Uterus (tissue), 4 donors: Measurements from ENCODE around the gene NOS1AP. TPM values are rescaled to one million over a fixed set of nuclear protein-coding genes. Genes with fewer than 3 reads are reported as not detected.

Source experiments
- DNase-seq, 2 donors: peaks; one replicate each; pipeline ENCODE4 v3.0.0-alpha.2; 2019 to 2020
- H3K27ac ChIP-seq, 2 donors: fragments of 200-600 bp; sonication (generic); 1 replicate in 1 of 2; 2 replicates in 1 of 2; pipeline ENCODE4 v1.5.1; 2016 to 2018
- H3K27me3 ChIP-seq, 2 donors: fragments of 200-600 bp; sonication (generic); one replicate each; pipeline ENCODE4 v1.5.1; 2018 to 2019; ENCODE audit warnings: control low read depth in 1 of 2
- H3K36me3 ChIP-seq, 2 donors: fragments of 200-600 bp; sonication (generic); one replicate each; pipeline ENCODE4 v1.5.1; 2019; ENCODE audit warnings: control low read depth in 1 of 2
- H3K4me1 ChIP-seq, 2 donors: fragments of 200-600 bp; sonication (generic); one replicate each; pipeline ENCODE4 v1.5.1; 2018 to 2019; ENCODE audit warnings: control low read depth in 1 of 2
- H3K4me3 ChIP-seq, 2 donors: fragments of 200-600 bp; sonication (generic); 1 replicate in 1 of 2; 2 replicates in 1 of 2; pipeline ENCODE4 v1.5.1; 2018 to 2019; ENCODE audit warnings: mild to moderate bottlenecking in 1 of 2
- H3K9me3 ChIP-seq, 2 donors: fragments of 200-600 bp; sonication (generic); one replicate each; pipeline ENCODE4 v1.5.1; 2019; ENCODE audit warnings: control low read depth in 1 of 2
- POLR2A ChIP-seq, 2 donors: fragments of 450-650 bp; IDR thresholded peaks; one replicate each; pipeline ENCODE4 v1.6.1; 2016; ENCODE audit warnings: antibody characterized with exemption in 2 of 2, mild to moderate bottlenecking in 1 of 2, moderate library complexity in 1 of 2
- intact Hi-C: fragments of 100-400 bp; cut with DNase I; formaldehyde crosslinking; loops from one replicate; pipeline ENCODE4 v1.15.1; 2023; ENCODE audit warnings: low total_unique reads
- total RNA-seq, 4 donors: library from RNA; depleted of rRNA in 3 of 4; stranded (reverse); fragments of >200 nt in 3 of 4; gene quantifications; one replicate each; pipeline versions ENCODE4 v1.1.0 to v1.2.4, GENCODE V29; 2014 to 2023
- TF ChIP-seq, protein P1 (sequence below), 4 experiments: fragments of 200-600 bp in 2 of 4; fragments of 450-650 bp in 2 of 4; sonication (generic) in 2 of 4; IDR thresholded peaks; one replicate each; pipeline ENCODE4 v1.5.1; 2016 to 2019; ENCODE audit warnings: antibody characterized with exemption in 4 of 4, mild to moderate bottlenecking in 2 of 4, moderate library complexity in 1 of 4
- donor health status: DM: yes; HTN: yes; CAD: no.

NOS1AP gene
- total RNA-seq, 4 donors from 2014 or later = under 0.01 to 5.3 (median 1.9) TPM; not detected in 1

DNA sequence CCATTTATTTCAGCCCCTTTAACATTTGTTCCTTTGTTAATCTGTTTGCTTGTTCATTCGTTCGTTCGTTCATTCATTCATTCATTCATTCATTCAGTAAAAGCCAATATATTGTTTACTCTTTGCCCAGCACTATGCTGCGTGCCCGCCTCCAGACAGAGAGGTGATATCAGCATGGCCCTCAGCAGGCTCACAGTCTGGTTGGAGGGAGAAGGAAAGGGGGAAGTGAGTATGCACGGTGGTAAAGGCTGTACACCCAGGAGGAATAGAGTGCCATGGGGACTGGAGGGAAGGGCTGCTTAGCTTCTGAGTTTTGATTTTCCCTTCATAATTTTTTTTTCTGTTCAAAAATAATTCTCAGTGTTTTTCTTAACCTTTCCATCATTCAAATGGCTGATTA is 144.7 kb downstream of the NOS1AP start:
- Histone ChIP-seq H3K4me1 (no peaks in the 10 kb centered on the region), H3K4me3 (no peak overlapping the region), H3K9me3 (no peaks in the 10 kb centered on the region), H3K27me3 (no peaks in the 10 kb centered on the region), H3K36me3 (no peaks in the 10 kb centered on the region), H3K27ac (peak overlapping the region in 1 of 2 donors; percentile 42)
- DNase-seq = no peak
- TF ChIP-seq, protein P1, sequence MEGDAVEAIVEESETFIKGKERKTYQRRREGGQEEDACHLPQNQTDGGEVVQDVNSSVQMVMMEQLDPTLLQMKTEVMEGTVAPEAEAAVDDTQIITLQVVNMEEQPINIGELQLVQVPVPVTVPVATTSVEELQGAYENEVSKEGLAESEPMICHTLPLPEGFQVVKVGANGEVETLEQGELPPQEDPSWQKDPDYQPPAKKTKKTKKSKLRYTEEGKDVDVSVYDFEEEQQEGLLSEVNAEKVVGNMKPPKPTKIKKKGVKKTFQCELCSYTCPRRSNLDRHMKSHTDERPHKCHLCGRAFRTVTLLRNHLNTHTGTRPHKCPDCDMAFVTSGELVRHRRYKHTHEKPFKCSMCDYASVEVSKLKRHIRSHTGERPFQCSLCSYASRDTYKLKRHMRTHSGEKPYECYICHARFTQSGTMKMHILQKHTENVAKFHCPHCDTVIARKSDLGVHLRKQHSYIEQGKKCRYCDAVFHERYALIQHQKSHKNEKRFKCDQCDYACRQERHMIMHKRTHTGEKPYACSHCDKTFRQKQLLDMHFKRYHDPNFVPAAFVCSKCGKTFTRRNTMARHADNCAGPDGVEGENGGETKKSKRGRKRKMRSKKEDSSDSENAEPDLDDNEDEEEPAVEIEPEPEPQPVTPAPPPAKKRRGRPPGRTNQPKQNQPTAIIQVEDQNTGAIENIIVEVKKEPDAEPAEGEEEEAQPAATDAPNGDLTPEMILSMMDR (IDR thresholded peaks at IDR 0.05) = no peak
- no peak for TF ChIP-seq POLR2A (IDR thresholded peaks at IDR 0.05)
- intact Hi-C loops = no loop called here

DNA sequence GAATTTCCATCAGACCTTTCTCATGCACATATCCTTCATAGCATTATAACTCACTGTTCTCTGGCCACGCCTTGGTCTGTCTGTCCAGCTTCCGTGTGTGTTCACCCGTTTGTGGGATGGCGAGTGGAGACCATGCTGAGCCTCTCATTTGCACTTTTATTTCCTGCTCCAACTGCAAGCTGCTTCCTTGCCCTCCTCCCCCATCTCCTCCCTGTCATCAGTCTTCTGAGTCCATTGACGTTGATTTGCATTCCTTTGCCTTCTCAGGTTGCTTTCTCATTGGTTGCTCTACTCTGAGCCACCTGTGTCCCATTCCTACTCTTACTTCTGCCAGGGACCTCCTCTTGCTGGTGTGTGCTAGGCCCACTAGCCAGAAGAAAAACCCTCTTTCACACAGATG is 146.4 kb downstream of the NOS1AP start:
- Histone ChIP-seq H3K27me3 (no peaks in the 10 kb centered on the region), H3K4me1 (no peaks in the 10 kb centered on the region), H3K4me3 (no peak overlapping the region), H3K27ac (no peak overlapping the region), H3K36me3 (no peaks in the 10 kb centered on the region), H3K9me3 (no peaks in the 10 kb centered on the region)
- TF ChIP-seq, protein P1 (IDR thresholded peaks at IDR 0.05) = no peak
- TF ChIP-seq POLR2A (IDR thresholded peaks at IDR 0.05) = no peak
- intact Hi-C loops = no loop called here
- DNase-seq = no peak

DNA sequence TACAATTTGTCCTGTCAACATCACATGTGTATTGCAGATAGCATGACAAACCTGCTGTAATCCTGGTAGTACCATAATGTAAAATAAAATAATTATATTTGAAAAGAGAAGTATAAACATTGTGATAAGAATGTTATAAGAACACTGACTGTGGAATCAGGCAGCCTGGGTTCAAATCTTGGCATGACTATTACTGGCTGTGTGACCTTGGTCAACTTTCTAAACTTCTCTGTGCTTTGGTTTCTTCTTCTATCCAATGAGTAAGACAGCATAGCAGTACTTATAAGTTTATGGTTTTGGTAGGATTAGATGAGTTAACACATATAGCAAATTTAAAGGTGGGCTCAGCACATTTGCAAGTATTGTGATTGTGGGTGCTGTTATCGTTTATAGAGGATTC is 147.1 kb downstream of the NOS1AP start:
- H3K36me3 ChIP-seq = no peaks in the 10 kb centered on the region
- no peak overlapping the region for H3K4me3 ChIP-seq
- no peaks in the 10 kb centered on the region for H3K9me3 ChIP-seq
- no peaks in the 10 kb centered on the region for H3K27me3 ChIP-seq
- TF ChIP-seq POLR2A (IDR thresholded peaks at IDR 0.05) = no peak
- TF ChIP-seq, protein P1 (IDR thresholded peaks at IDR 0.05) = no peak
- DNase-seq = no peak
- no peaks in the 10 kb centered on the region for H3K4me1 ChIP-seq
- no peak overlapping the region for H3K27ac ChIP-seq
- intact Hi-C loops = no loop called here

DNA sequence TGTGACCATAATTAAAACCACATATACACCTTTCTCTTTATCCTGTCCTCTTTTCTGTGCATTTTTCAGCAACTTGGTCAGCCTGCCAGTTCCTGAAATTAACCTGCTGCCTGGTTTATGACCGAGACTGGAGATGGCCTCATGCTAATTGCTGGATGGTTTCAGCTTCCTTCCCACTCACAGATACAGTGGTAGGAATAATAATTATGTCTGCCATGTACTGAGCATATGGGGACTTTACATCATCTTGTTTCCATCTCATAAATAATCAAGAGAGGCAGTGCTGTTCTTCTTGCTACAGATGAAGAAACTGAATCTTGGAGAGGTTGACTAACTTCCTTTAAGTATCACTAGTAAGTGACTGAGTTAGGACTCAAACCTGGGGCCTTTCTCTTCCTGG is 148.2 kb downstream of the NOS1AP start:
- H3K27me3 ChIP-seq = no peaks in the 10 kb centered on the region
- DNase-seq = no peak
- H3K9me3 ChIP-seq = no peaks in the 10 kb centered on the region
- no peak overlapping the region for H3K27ac ChIP-seq
- TF ChIP-seq, protein P1 (IDR thresholded peaks at IDR 0.05) = no peak
- no peak for TF ChIP-seq POLR2A (IDR thresholded peaks at IDR 0.05)
- H3K36me3 ChIP-seq = no peaks in the 10 kb centered on the region
- no peak overlapping the region for H3K4me3 ChIP-seq
- intact Hi-C loops = no loop called here
- no peaks in the 10 kb centered on the region for H3K4me1 ChIP-seq

DNA sequence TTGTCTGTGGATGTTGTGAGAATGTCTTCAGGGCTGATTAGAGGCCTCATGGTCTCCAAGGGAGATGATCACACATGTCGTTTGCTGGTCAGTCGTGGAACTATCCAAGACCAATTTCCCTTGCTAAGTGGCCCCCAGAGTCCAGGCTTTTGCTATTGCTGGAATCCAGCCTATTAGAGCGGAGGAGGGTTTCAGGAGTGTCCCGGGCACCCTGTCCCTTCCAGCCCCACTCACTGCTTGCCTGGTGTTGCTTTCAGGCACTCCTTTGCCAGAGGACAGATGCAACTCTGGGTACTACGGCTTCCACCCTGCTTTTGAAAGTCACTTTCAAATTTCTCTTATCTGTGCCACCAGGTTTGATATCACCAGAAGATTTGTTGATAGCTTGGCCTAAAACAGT is 149.1 kb downstream of the NOS1AP start:
- no peaks in the 10 kb centered on the region for H3K36me3 ChIP-seq
- intact Hi-C loops = no loop called here
- no peaks in the 10 kb centered on the region for H3K9me3 ChIP-seq
- no peak overlapping the region for H3K4me3 ChIP-seq
- no peaks in the 10 kb centered on the region for H3K27me3 ChIP-seq
- no peaks in the 10 kb centered on the region for H3K4me1 ChIP-seq
- H3K27ac ChIP-seq = no peak overlapping the region
- TF ChIP-seq, protein P1 (IDR thresholded peaks at IDR 0.05) = no peak
- TF ChIP-seq POLR2A (IDR thresholded peaks at IDR 0.05) = no peak
- DNase-seq = no peak
